ENCODE measurements around the gene KBTBD13.

The KBTBD13 gene

GRCh38 chr15:65087411-65087810 lies 10.9 kb downstream of the KBTBD13 start:
- H3K36me3 ChIP-seq: no peaks in the 10 kb centered on the region
- no peak for TF ChIP-seq CTCF (IDR thresholded peaks at IDR 0.05; ENCODE audit: low read depth, low read length)
- no peaks in the 10 kb centered on the region for H3K9me3 ChIP-seq
- peaks cover 2% of the 10 kb centered on the region for H3K4me1 ChIP-seq
- no peaks in the 10 kb centered on the region for H3K27me3 ChIP-seq
- H3K4me3 ChIP-seq (ENCODE audit: low read depth, low read length): no peak overlapping the region
- DNase-seq: no peak

DNA sequence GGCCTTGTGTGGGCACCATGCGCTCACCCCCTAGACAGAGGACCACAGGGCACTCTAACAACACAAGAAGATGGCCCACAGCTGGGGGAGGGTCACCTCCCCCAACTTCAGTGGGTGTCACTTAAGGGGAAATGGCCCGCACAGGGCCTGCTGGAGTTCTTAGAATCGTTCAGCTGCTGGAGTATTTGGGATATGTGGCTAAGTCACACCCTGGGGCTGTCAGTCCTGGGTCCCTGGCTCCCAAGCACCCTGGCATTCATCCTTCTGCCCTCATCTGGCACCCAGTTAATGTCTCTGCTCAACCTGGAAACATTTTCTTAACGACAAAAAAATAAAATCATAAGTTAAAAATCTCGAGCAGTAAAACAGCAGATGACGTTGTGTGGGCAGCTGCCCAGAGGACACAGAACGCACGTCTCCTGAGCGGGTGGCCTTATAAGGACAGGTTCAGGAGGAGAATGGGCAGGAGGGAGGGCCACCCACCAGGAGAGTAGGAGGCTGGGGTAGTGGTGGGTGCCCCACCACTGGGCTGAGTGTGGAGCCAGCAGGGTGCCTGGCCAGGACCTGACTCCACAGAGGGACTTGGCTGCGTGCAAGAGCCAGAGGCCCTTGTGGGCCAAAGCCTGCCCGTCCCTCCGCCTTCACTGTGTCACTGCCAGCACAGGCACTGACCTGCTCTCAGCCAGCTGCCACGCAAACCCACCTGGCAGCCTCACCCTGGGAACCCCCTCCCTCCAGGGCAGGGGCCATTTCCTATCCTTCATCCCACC lies 11.5 kb downstream of the KBTBD13 start:
- H3K36me3 ChIP-seq: no peaks in the 10 kb centered on the region
- no peak for TF ChIP-seq CTCF (IDR thresholded peaks at IDR 0.05; ENCODE audit: low read depth, low read length)
- H3K27me3 ChIP-seq: no peaks in the 10 kb centered on the region
- no peak overlapping the region for H3K4me3 ChIP-seq (ENCODE audit: low read depth, low read length)
- DNase-seq: no peak
- no peaks in the 10 kb centered on the region for H3K9me3 ChIP-seq
- H3K4me1 ChIP-seq: no peaks in the 10 kb centered on the region

DNA sequence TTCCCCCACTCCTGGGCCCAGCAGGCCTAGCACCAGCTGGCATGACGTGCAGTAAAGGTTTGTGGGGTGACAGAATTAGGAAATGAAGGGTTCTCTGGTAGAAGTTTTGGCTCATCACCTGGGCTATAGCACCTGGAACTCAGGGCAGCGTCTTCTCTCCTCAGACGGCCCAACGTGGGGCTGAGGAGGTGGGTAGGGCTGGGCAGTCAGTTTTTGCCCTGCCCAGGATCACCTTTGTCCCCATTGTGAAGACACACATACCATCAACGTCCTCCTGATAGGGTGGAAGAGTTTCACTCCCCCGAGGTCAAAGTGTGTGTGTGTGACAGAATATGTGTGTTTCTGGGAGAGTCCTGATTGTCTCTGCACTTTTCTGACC lies 12.1 kb downstream of the KBTBD13 start:
- DNase-seq: no peak
- no peaks in the 10 kb centered on the region for H3K4me1 ChIP-seq

GRCh38 chr15:65089206-65089824 lies 12.8 kb downstream of the KBTBD13 start:
- 0 out of 2 replicates have a peak, but pooled peaks cover under 1% of the 10 kb centered on the region for H3K4me1 ChIP-seq
- no peak overlapping the region for H3K4me3 ChIP-seq (ENCODE audit: low read depth, low read length)
- DNase-seq: no peak
- no peaks in the 10 kb centered on the region for H3K9me3 ChIP-seq
- H3K27me3 ChIP-seq: no peaks in the 10 kb centered on the region
- TF ChIP-seq CTCF (IDR thresholded peaks at IDR 0.05; ENCODE audit: low read depth, low read length): no peak
- H3K36me3 ChIP-seq: no peaks in the 10 kb centered on the region

More for the DNA sequence above, 12.1 kb downstream of the KBTBD13 start:
- no peaks in the 10 kb centered on the region for H3K27me3 ChIP-seq
- no peaks in the 10 kb centered on the region for H3K36me3 ChIP-seq
- TF ChIP-seq CTCF (IDR thresholded peaks at IDR 0.05; ENCODE audit: low read depth, low read length): no peak
- H3K9me3 ChIP-seq: no peaks in the 10 kb centered on the region
- no peak overlapping the region for H3K4me3 ChIP-seq (ENCODE audit: low read depth, low read length)

- no peak for DNase-seq
- Histone ChIP-seq H3K4me3 (ENCODE audit: low read depth, low read length) (no peak overlapping the region), H3K9me3 (no peaks in the 10 kb centered on the region), H3K27me3 (no peaks in the 10 kb centered on the region), H3K36me3 (no peaks in the 10 kb centered on the region), H3K4me1 (0 out of 2 replicates have a peak, but pooled peaks cover 3% of the 10 kb centered on the region)
- TF ChIP-seq CTCF (IDR thresholded peaks at IDR 0.05; ENCODE audit: low read depth, low read length): no peak
Observed at GRCh38 chr15:65091946-65092770, 15.6 kb downstream of the KBTBD13 start.
